Colonic mucosa (tissue), 4 donors: ENCODE data around the gene GRK5. TPM values are rescaled to one million over a fixed set of nuclear protein-coding genes. Genes with fewer than 3 reads are reported as not detected.
A peak's percentile ranks its signal among the peaks of the same experiment; 100 is the strongest.

Experiments used
- DNase-seq: peaks from one replicate; pipeline ENCODE4 v3.0.0-alpha.2; 2020
- H3K27ac ChIP-seq: fragments of 200-600 bp; one replicate; pipeline ENCODE4 v1.8.0; 2021
- H3K27me3 ChIP-seq: fragments of 200-600 bp; one replicate; pipeline ENCODE4 v1.8.0; 2021
- H3K36me3 ChIP-seq: fragments of 200-600 bp; one replicate; pipeline ENCODE4 v1.8.0; 2021
- H3K4me1 ChIP-seq: fragments of 200-600 bp; one replicate; pipeline ENCODE4 v1.8.0; 2021; ENCODE audit warnings: mild to moderate bottlenecking
- H3K4me3 ChIP-seq: fragments of 200-600 bp; one replicate; pipeline ENCODE4 v1.8.0; 2021
- H3K9ac ChIP-seq, 2 donors: one replicate each; pipeline ENCODE4 v1.7.0; 2013; ENCODE audit warnings: control low read depth in 2 of 2, low read depth in 2 of 2, low read length in 2 of 2
- H3K9me3 ChIP-seq: fragments of 200-600 bp; one replicate; pipeline ENCODE4 v1.8.0; 2021
- intact Hi-C: fragments of 100-400 bp; cut with DNase I; formaldehyde crosslinking; loops from one replicate; pipeline ENCODE4 v1.14.1; 2022
- total RNA-seq, 2 donors: library from RNA; stranded (reverse); fragmentation: NEBNext Ultra II Directional in 1 of 2; extraction: Animal tissue kit (Norgen Biotek cat#: 25700) in 1 of 2; gene quantifications; one replicate each; pipeline ENCODE4 v1.2.1, GENCODE V29; 2021
- TF ChIP-seq, protein P1 (sequence below): fragments of 200-600 bp; IDR thresholded peaks from one replicate; pipeline ENCODE4 v1.8.0; 2022; ENCODE audit warnings: antibody characterized with exemption, mild to moderate bottlenecking
- donor health status: healthy.
- donor health status: DM: no; HTN: no; CAD: no.
- donor health status: DM: no; HTN: no; CAD: no.

GRK5 gene
- total RNA-seq, 2 donors from 2014 or later: 4.6 to 12.7 TPM

DNA sequence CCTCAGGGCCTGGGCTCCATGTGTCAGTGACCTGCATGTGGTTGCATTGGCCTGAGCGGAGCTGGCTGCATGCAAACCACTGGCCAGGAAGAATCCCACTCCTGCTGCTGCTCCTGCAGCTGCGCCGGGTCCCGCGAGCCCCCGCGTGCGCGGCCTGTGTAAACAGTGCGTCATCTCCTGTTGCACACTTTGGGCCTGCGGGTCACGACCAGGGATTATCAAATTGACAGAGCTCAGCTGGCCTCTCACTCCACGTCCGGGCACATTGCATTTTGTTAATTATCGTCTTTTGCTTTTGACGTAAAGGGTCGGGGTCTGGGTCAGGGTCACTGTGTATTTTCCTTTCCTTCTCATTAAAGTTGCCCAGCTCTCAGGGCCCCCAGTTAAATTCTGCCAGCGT lies 202.5 kb downstream of the GRK5 start:
- DNase-seq: peak; percentile 61
- H3K9me3 ChIP-seq: no peaks in the 10 kb centered on the region
- intact Hi-C loops: no loop called here
- H3K27me3 ChIP-seq: no peaks in the 10 kb centered on the region
- H3K27ac ChIP-seq: peak overlapping the region; percentile 12
- H3K9ac ChIP-seq: no peak overlapping the region
- no peaks in the 10 kb centered on the region for H3K4me1 ChIP-seq
- TF ChIP-seq, protein P1, sequence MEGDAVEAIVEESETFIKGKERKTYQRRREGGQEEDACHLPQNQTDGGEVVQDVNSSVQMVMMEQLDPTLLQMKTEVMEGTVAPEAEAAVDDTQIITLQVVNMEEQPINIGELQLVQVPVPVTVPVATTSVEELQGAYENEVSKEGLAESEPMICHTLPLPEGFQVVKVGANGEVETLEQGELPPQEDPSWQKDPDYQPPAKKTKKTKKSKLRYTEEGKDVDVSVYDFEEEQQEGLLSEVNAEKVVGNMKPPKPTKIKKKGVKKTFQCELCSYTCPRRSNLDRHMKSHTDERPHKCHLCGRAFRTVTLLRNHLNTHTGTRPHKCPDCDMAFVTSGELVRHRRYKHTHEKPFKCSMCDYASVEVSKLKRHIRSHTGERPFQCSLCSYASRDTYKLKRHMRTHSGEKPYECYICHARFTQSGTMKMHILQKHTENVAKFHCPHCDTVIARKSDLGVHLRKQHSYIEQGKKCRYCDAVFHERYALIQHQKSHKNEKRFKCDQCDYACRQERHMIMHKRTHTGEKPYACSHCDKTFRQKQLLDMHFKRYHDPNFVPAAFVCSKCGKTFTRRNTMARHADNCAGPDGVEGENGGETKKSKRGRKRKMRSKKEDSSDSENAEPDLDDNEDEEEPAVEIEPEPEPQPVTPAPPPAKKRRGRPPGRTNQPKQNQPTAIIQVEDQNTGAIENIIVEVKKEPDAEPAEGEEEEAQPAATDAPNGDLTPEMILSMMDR: no peak
- H3K36me3 ChIP-seq: no peaks in the 10 kb centered on the region
- no peak overlapping the region for H3K4me3 ChIP-seq

DNA sequence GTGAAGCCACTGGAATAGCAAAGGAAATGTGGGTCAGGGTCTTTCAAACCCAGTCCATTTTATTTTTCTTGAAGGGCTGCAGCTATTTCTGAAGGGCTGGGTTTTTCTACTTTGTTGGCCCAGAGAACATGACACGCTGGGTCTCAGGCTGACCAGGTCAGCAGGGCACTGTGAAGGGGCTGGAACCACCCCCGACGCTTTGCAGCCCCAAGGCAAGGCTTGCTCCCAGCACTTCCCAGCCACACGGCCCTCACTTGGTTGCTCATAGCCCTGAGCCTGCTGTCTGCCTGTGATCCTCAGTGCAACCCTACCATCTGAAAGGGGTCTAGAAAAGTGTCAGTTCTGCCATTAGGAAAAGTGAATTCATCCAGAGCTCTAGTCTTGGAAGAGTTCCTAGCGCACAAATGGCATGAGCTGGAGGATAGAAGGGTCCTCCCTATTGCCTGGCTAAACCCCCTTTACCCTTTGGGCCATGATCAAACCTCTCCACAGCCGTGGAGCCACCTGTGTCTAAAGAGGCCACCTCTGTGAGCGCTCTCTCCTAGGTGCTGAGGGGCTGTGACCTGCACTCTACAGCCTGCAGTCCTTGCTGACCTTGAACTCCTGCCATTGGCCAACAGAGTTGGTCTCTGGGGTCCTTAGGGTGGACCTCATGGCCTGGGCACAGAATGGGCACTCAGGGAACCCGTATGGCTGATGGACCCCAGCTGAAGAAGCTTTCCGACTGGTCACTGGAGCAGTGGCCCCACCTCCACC lies 203.2 kb downstream of the GRK5 start:
- intact Hi-C loops: no loop called here
- TF ChIP-seq, protein P1: no peak
- no peak overlapping the region for H3K9ac ChIP-seq
- no peaks in the 10 kb centered on the region for H3K36me3 ChIP-seq
- no peaks in the 10 kb centered on the region for H3K9me3 ChIP-seq
- H3K4me3 ChIP-seq: no peak overlapping the region
- H3K27me3 ChIP-seq: no peaks in the 10 kb centered on the region
- peak overlapping the region; percentile 27 for H3K27ac ChIP-seq
- DNase-seq: no peak
- no peaks in the 10 kb centered on the region for H3K4me1 ChIP-seq

DNA sequence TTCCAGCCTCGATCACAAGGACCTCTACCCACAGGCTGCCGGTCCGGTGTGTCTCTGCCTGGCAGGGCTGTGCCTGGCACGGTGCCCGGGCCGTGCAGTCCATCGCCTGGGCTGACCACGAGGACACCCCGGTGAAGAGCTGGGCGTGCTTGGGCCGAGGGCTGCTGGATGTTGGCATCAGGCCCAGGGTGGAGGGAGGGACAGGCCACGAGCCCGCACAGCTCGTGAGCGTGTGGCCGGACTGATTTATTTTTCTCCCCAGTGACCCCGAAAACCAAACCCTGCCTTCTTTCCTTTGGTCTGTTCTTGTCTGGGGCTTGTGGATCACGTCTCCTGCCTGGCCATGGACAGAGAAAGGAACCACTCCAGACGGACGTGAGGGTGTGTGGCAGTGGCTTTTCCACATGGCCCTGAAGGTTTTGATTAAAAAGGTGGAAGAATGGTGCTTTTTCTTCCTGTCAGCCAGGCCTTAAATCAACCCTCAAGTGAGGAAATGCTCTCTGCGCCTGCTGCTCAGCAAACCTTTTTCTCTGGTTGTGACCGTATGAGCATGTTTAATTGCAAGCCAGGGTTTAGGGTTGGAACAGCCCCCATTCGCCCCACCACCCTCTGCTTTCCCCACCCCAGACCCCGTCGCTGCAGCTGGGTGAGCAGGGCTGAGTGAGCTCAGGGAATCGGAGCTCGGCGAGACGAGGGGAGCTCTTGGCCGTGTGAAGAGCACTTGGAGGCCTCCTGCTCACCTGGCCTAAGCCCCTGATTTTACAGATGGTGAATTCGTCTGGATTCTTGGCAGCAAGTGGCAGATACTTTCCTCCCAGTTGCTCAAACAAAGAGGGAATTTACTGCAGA lies 205.1 kb downstream of the GRK5 start:
- no peaks in the 10 kb centered on the region for H3K9me3 ChIP-seq
- no peaks in the 10 kb centered on the region for H3K4me1 ChIP-seq
- peak overlapping the region; percentile 21 to 30 for H3K9ac ChIP-seq
- TF ChIP-seq, protein P1: no peak
- DNase-seq: peak; percentile 57
- H3K27ac ChIP-seq: peak overlapping the region; percentile 44
- H3K27me3 ChIP-seq: no peaks in the 10 kb centered on the region
- no peaks in the 10 kb centered on the region for H3K36me3 ChIP-seq
- H3K4me3 ChIP-seq: no peak overlapping the region
- intact Hi-C loops: no loop called here

DNA sequence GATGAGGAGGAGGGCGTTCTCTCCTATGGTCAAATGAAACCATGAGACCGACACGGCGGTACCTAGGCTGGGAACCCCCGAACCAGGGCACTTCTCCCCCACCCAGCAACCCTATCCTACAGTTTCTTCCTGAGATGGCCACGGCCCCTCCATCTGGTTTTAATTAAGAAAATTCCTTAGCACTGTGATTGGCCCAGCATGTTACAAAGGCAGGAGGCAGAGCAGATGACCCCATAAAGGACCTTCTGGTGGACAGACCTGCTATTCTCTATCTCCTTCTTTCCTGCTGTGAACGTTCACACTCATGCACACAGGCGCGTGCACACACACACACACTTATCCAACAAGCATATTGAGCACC lies 205.7 kb downstream of the GRK5 start:
- TF ChIP-seq, protein P1: no peak
- intact Hi-C loops: no loop called here
- H3K27ac ChIP-seq: peak overlapping the region; percentile 44
- DNase-seq: no peak
- no peak overlapping the region for H3K4me3 ChIP-seq
- H3K27me3 ChIP-seq: no peaks in the 10 kb centered on the region
- H3K4me1 ChIP-seq: no peaks in the 10 kb centered on the region
- H3K9me3 ChIP-seq: no peaks in the 10 kb centered on the region
- H3K36me3 ChIP-seq: no peaks in the 10 kb centered on the region
- peak overlapping the region; percentile 21 to 30 for H3K9ac ChIP-seq

DNA sequence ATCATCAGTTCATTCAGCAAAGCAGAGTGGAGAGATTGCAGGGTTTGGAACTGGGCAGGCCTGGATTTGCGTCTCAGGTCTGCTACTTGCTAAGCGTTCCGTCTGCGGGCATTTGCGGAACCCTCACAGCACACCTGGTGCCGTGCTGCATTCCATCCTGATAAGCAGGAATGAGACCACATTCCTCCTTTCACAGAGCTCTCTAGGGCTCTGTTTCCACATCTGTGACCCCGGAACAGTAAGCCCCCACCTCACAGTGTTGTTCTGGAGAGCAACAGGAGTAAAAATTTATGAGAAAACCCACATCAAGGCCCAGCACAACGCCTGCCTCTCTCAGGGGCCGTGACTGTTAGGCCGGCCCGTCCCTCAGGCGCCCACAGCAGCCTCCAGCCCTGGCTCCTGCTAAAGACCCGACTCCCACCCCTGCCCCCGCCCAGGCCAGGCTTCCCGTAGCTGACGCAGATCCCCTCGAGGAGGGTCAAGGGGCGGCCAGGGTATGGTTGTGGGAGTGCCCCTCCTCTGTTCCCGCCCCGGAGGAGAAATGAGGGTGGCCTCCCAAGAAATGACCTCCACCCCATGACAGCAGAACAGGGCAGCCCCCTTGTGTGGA lies 206.2 kb downstream of the GRK5 start:
- H3K36me3 ChIP-seq: no peaks in the 10 kb centered on the region
- TF ChIP-seq, protein P1: no peak
- no peak for DNase-seq
- H3K4me3 ChIP-seq: no peak overlapping the region
- no peaks in the 10 kb centered on the region for H3K27me3 ChIP-seq
- intact Hi-C loops: no loop called here
- H3K9ac ChIP-seq: peak overlapping the region in 1 of 2 donors; percentile 30
- H3K4me1 ChIP-seq: no peaks in the 10 kb centered on the region
- peak overlapping the region; percentile 44 for H3K27ac ChIP-seq
- H3K9me3 ChIP-seq: no peaks in the 10 kb centered on the region
